ENCODE results near the gene HBG2. TPM values are rescaled to one million over a fixed set of nuclear protein-coding genes. Genes with fewer than 3 reads are reported as not detected.

HBG2 gene
- total and polyA plus RNA-seq, 9 of the 15 experiments (the other 6 are each of a cell fraction or from before 2014, with no cell fraction given): 1,626 to 58,619 (median 10,515) TPM

DNA sequence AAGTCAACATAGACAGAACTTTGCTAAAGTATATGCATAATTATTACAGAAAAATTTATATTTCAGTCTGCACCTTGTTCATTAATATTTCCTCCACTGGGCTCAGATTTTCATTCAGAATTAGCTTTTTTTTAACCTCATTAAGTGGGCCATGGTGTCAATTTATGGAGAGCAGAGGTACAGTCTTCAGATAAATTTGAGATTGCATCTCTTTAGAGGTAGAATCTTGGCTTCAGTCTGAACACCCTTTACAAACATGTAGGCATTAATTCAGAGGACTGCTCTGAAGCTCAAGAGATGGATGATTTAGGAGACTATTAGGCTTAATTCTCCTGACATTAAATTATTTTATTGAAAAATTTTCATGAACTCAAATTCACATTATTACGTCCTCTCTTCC is 24.3 kb downstream of the HBG2 start:
- in situ Hi-C loops (cut with MboI): no loop called here
- Histone ChIP-seq H4K20me1 (replicated peaks; ENCODE audit: control insufficient read depth, insufficient read depth, low read length) (no peaks in the 10 kb centered on the region), H3K9me1 (ENCODE audit: control insufficient read depth, insufficient read depth, low read length) (no peaks in the 10 kb centered on the region), H3K9ac (ENCODE audit: insufficient read depth in 1 of 2, low read depth in 2 of 2, low read length in 2 of 2) (no peak overlapping the region), H3K27me3 (ENCODE audit: control insufficient read depth in 2 of 2, insufficient read depth in 2 of 2, low read length in 2 of 2) (no peaks in the 10 kb centered on the region), H3K36me3 (ENCODE audit: control insufficient read depth, insufficient read depth, low read length) (no peaks in the 10 kb centered on the region), H3K27ac (ENCODE audit: extremely low read depth, low read depth, low read length) (no peak overlapping the region), H2AFZ (ENCODE audit: low read depth, low read length) (no peak overlapping the region), H3K9me3 (replicated peaks; ENCODE audit: control insufficient read depth, insufficient read depth, low read depth, low read length) (no peaks in the 10 kb centered on the region), H3K79me2 (ENCODE audit: control insufficient read depth, insufficient read depth, low read length) (no peaks in the 10 kb centered on the region; the same call in 2 of the 3 replicates), H3K4me3 (no peak overlapping the region), H3K4me1 (replicated peaks in 1 of 2; ENCODE audit: control insufficient read depth in 2 of 2, insufficient read depth in 2 of 2, low read length in 2 of 2) (peaks cover 16 to 29% of the 10 kb centered on the region in 2 experiments), H3K4me2 (ENCODE audit: insufficient read depth, low read length) (no peak overlapping the region)
- intact Hi-C loops (cut with micrococcal nuclease): no loop called here
- BruUV-seq (replicated peaks): no TSS peak
- DNase-seq (ENCODE audit: extremely low read depth in 1 of 4, low spot score in 3 of 4) (no peak), FAIRE-seq (no peak), ATAC-seq (no peak)
- ChIA-PET CTCF (ENCODE audit: low intra/inter-chr PET ratio) (no interaction called here), POLR2A (interaction anchor here (1.2 to 1.6 kb wide), 2 partner anchors 10 to 12 kb away, joined by 5 read pairs; no protein-coding TSS in a partner anchor)
- 90% methylated on average over 1 of the region's 1 CpG for WGBS (ENCODE audit: insufficient coverage, low coverage, missing lambda C conversion rate)
- no peak for TF ChIP-seq MXI1 (IDR thresholded peaks at IDR 0.05; ENCODE audit: low read depth, low read length)
- TF ChIP-seq TEAD1 (CRISPR knock-in tag; IDR thresholded peaks at IDR 0.05): no peak
- TF ChIP-seq, protein P1, sequence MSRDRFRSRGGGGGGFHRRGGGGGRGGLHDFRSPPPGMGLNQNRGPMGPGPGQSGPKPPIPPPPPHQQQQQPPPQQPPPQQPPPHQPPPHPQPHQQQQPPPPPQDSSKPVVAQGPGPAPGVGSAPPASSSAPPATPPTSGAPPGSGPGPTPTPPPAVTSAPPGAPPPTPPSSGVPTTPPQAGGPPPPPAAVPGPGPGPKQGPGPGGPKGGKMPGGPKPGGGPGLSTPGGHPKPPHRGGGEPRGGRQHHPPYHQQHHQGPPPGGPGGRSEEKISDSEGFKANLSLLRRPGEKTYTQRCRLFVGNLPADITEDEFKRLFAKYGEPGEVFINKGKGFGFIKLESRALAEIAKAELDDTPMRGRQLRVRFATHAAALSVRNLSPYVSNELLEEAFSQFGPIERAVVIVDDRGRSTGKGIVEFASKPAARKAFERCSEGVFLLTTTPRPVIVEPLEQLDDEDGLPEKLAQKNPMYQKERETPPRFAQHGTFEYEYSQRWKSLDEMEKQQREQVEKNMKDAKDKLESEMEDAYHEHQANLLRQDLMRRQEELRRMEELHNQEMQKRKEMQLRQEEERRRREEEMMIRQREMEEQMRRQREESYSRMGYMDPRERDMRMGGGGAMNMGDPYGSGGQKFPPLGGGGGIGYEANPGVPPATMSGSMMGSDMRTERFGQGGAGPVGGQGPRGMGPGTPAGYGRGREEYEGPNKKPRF (IDR thresholded peaks at IDR 0.05; ENCODE audit: low read depth, low read length): no peak
- TF ChIP-seq, protein P2, sequence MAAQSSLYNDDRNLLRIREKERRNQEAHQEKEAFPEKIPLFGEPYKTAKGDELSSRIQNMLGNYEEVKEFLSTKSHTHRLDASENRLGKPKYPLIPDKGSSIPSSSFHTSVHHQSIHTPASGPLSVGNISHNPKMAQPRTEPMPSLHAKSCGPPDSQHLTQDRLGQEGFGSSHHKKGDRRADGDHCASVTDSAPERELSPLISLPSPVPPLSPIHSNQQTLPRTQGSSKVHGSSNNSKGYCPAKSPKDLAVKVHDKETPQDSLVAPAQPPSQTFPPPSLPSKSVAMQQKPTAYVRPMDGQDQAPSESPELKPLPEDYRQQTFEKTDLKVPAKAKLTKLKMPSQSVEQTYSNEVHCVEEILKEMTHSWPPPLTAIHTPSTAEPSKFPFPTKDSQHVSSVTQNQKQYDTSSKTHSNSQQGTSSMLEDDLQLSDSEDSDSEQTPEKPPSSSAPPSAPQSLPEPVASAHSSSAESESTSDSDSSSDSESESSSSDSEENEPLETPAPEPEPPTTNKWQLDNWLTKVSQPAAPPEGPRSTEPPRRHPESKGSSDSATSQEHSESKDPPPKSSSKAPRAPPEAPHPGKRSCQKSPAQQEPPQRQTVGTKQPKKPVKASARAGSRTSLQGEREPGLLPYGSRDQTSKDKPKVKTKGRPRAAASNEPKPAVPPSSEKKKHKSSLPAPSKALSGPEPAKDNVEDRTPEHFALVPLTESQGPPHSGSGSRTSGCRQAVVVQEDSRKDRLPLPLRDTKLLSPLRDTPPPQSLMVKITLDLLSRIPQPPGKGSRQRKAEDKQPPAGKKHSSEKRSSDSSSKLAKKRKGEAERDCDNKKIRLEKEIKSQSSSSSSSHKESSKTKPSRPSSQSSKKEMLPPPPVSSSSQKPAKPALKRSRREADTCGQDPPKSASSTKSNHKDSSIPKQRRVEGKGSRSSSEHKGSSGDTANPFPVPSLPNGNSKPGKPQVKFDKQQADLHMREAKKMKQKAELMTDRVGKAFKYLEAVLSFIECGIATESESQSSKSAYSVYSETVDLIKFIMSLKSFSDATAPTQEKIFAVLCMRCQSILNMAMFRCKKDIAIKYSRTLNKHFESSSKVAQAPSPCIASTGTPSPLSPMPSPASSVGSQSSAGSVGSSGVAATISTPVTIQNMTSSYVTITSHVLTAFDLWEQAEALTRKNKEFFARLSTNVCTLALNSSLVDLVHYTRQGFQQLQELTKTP (IDR thresholded peaks at IDR 0.05; ENCODE audit: low read depth in 1 of 2, partially characterized antibody in 2 of 2): no peak
- TF ChIP-seq GTF2F1 (IDR thresholded peaks at IDR 0.05; ENCODE audit: low read depth, low read length): no peak
- TF ChIP-seq, protein P3, sequence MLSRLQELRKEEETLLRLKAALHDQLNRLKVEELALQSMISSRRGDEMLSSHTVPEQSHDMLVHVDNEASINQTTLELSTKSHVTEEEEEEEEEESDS (CRISPR knock-in tag; IDR thresholded peaks at IDR 0.05): no peak
- no peak for TF ChIP-seq YBX1 (IDR thresholded peaks at IDR 0.05)
- TF ChIP-seq BMI1 (IDR thresholded peaks at IDR 0.05; ENCODE audit: low read length): no peak
- TF ChIP-seq, protein P4, sequence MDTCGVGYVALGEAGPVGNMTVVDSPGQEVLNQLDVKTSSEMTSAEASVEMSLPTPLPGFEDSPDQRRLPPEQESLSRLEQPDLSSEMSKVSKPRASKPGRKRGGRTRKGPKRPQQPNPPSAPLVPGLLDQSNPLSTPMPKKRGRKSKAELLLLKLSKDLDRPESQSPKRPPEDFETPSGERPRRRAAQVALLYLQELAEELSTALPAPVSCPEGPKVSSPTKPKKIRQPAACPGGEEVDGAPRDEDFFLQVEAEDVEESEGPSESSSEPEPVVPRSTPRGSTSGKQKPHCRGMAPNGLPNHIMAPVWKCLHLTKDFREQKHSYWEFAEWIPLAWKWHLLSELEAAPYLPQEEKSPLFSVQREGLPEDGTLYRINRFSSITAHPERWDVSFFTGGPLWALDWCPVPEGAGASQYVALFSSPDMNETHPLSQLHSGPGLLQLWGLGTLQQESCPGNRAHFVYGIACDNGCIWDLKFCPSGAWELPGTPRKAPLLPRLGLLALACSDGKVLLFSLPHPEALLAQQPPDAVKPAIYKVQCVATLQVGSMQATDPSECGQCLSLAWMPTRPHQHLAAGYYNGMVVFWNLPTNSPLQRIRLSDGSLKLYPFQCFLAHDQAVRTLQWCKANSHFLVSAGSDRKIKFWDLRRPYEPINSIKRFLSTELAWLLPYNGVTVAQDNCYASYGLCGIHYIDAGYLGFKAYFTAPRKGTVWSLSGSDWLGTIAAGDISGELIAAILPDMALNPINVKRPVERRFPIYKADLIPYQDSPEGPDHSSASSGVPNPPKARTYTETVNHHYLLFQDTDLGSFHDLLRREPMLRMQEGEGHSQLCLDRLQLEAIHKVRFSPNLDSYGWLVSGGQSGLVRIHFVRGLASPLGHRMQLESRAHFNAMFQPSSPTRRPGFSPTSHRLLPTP (IDR thresholded peaks at IDR 0.05; ENCODE audit: borderline replicate concordance, extremely low read depth, insufficient read length): no peak
- no peak for TF ChIP-seq ZNF146 (CRISPR knock-in tag; IDR thresholded peaks at IDR 0.05; ENCODE audit: unreplicated experiment)
- no peak for TF ChIP-seq TCFL5 (CRISPR knock-in tag; conservative IDR thresholded peaks at IDR 0.05)
- TF ChIP-seq, protein P5, sequence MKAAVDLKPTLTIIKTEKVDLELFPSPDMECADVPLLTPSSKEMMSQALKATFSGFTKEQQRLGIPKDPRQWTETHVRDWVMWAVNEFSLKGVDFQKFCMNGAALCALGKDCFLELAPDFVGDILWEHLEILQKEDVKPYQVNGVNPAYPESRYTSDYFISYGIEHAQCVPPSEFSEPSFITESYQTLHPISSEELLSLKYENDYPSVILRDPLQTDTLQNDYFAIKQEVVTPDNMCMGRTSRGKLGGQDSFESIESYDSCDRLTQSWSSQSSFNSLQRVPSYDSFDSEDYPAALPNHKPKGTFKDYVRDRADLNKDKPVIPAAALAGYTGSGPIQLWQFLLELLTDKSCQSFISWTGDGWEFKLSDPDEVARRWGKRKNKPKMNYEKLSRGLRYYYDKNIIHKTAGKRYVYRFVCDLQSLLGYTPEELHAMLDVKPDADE (conservative IDR thresholded peaks at IDR 0.05; ENCODE audit: control insufficient read depth, low read depth, low read length): no peak
